Testis (tissue), 2 donors: ENCODE measurements around the gene SAP30.

ENCODE experiments used
- CTCF ChIP-seq, 3 experiments: fragments of 450-650 bp in 2 of 3; fragments of 200-600 bp in 1 of 3; sonication (generic) in 1 of 3; IDR thresholded peaks; one replicate each; pipeline ENCODE4 v1.5.1; 2016 to 2019; ENCODE audit warnings: antibody characterized with exemption in 3 of 3, mild to moderate bottlenecking in 2 of 3, moderate library complexity in 1 of 3
- POLR2A ChIP-seq: fragments of 450-650 bp; IDR thresholded peaks from one replicate; pipeline ENCODE4 v1.6.1; 2017; ENCODE audit warnings: antibody characterized with exemption, mild to moderate bottlenecking, moderate library complexity

- TF ChIP-seq CTCF (IDR thresholded peaks at IDR 0.05) = no peak
- no peak for TF ChIP-seq POLR2A
Measured at GRCh38 chr4:173418639-173419038, 47.9 kb downstream of the SAP30 start.
